SJSA1 (cell line): ENCODE results near the gene FAM120AOS. TPM values are rescaled to one million over a fixed set of nuclear protein-coding genes. Genes with fewer than 3 reads are reported as not detected.

Experiments used
- DNase-seq, 2 experiments: peaks; one replicate each; pipeline ENCODE4 v3.0.0-alpha.2; 2015 to 2020; ENCODE audit warnings: low spot score in 2 of 2, low read depth in 1 of 2
- H3K27ac ChIP-seq: fragments of 250-450 bp; sonication (Bioruptor Pico); 2 replicates; pipeline ENCODE4 v1.5.1; 2020; ENCODE audit warnings: mild to moderate bottlenecking, moderate library complexity
- H3K27me3 ChIP-seq: fragments of 250-450 bp; sonication (Bioruptor Pico); replicated peaks from 2 replicates; pipeline ENCODE4 v1.5.1; 2020; ENCODE audit warnings: mild to moderate bottlenecking, moderate library complexity
- H3K36me3 ChIP-seq: fragments of 250-450 bp; sonication (Bioruptor Pico); 2 replicates; pipeline ENCODE4 v1.5.1; 2020; ENCODE audit warnings: mild to moderate bottlenecking
- H3K4me1 ChIP-seq: fragments of 250-450 bp; sonication (Bioruptor Pico); replicated peaks from 2 replicates; pipeline ENCODE4 v1.6.1; 2021; ENCODE audit warnings: mild to moderate bottlenecking
- H3K4me3 ChIP-seq: fragments of 250-450 bp; sonication (Bioruptor Pico); 2 replicates; pipeline ENCODE4 v1.5.1; 2020; ENCODE audit warnings: mild to moderate bottlenecking
- H3K9me3 ChIP-seq: fragments of 250-450 bp; sonication (Bioruptor Pico); replicated peaks from 2 replicates; pipeline ENCODE4 v1.5.1; 2020; ENCODE audit warnings: mild to moderate bottlenecking
- total RNA-seq: library from RNA; depleted of rRNA; stranded (reverse); fragments of >200 nt; shearing (Covaris generic); gene quantifications from 2 replicates; pipeline ENCODE4 v1.2.3, GENCODE V29; 2014; rRNA removed

The FAM120AOS gene
- 29.2 and 29.3 TPM in 2 replicates for total RNA-seq

DNA sequence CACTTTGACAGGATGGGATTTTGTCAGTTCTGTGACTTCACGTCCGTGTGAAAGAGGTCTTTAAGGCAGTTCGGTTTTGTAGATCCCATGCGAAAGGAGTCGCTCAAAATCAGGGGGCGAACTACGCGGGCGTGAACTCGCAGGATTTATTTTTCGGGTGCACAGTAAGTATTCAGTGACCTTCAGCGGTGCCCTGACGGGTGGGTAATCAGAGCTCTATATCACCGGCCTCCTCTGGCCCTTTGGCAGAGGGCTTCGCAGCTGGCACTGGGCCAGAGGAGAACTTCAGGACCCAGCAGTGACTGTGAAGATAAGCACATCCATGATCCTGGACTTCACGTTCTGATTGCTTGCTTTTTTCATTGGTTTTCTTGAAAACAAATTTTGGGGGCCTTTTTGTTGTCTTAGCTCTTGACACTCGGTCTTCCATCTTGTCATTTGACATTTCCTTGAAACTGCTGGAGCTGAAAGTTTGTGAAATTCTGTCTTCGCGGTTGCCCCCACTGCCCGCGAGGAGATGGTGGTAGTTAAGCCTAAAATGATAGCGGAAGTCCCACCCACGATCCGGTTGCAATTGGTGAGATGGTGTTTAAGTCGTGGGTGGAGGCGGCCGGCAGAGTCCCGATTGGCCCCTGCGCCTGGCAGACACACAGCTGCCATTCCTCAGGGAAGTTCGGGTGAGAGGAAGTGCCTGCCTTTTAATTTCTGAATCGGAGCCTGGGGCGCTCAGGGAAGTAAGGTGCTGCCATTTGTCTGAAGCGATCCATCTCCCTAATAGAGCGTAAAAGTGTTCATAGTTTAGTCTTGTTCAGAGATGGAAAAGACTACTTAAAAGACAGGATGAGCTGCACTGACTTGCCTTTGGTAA lies at the start of gene FAM120AOS:
TSS of gene FAM120AOS (minus strand) at position 535 of the 868 bp plus-strand sequence. CDS start 872 bp downstream, outside the sequence.
- Histone ChIP-seq H3K36me3 (peaks cover 51% of the 10 kb centered on the region), H3K4me3 (peak within 1 kb of the TSS; percentile 99), H3K4me1 (peaks cover 16% of the 10 kb centered on the region), H3K9me3 (no peaks in the 10 kb centered on the region; the same call in 1 of the 2 replicates), H3K27me3 (no peaks in the 10 kb centered on the region), H3K27ac (peak within 1 kb of the TSS; percentile 46; the same call in 1 of the 2 replicates)
- peak; percentile 85 to 88 for DNase-seq

DNA sequence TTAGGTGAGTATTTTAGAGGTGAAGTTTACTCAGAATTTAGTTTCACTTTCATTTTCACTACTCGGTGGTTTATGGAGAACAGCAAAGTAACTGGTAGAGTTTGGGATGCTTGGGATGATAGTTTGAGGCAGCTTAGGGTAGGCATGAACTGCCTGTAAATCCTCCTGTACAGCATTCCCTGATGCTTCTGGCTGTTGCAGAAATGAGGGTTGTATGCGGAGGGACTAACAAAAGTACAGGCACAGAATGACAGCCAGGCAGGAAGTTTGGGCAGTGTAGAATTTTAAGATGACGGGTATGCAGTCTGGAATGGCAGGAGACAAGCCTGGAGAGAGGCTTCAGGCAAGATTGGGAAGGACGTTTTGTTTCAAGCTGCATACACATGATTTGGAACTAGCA lies 48.0 kb upstream of the FAM120AOS start:
- H3K4me1 ChIP-seq: peaks cover 13% of the 10 kb centered on the region
- peaks cover 60% of the 10 kb centered on the region for H3K36me3 ChIP-seq
- H3K4me3 ChIP-seq: peak overlapping the region; percentile 25
- peak in 1 of 2 experiments; percentile 25 for DNase-seq
- H3K9me3 ChIP-seq: no peaks in the 10 kb centered on the region
- peak overlapping the region; percentile 14; the same call in 1 of the 2 replicates for H3K27ac ChIP-seq
- H3K27me3 ChIP-seq: no peaks in the 10 kb centered on the region

DNA sequence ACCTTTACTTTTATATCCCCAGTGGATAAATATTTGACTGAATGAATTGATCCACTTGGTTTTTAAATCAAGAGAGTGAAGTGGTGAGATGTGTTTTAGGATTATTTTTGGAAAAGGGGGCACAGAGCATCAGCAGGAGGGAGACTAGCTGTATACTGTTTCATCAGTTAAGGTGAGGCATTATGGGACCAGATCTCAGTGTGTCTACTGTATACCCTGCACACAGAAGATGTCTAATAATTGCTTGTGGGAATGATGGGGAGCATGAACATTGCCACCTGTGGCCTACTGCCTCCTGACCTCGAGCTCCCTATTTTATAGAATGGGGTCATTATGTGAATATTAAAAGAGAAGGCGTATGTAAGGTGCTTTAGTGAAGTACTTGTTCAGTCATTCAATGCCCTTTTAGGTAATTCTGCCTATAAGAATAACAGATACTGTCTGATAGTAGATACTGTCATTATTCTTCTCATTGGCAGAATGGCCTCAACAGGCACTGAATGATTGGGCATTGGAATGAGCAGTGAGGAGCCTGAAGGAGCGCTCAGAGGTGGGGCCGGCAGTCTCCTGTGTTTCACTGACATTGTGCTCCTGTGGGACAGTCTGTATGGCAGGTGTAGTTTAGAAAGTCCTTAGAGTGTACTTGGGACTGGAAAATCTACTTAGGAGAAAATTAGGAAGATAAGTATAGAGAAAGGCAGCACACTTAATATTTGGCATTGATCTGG lies 47.4 kb upstream of the FAM120AOS start:
- Histone ChIP-seq H3K36me3 (peaks cover 67% of the 10 kb centered on the region), H3K4me3 (peak overlapping the region; percentile 25), H3K9me3 (no peaks in the 10 kb centered on the region), H3K27ac (peak overlapping the region; percentile 14; the same call in 1 of the 2 replicates), H3K4me1 (peaks cover 12% of the 10 kb centered on the region), H3K27me3 (no peaks in the 10 kb centered on the region)
- DNase-seq: peak in 1 of 2 experiments; percentile 6

DNA sequence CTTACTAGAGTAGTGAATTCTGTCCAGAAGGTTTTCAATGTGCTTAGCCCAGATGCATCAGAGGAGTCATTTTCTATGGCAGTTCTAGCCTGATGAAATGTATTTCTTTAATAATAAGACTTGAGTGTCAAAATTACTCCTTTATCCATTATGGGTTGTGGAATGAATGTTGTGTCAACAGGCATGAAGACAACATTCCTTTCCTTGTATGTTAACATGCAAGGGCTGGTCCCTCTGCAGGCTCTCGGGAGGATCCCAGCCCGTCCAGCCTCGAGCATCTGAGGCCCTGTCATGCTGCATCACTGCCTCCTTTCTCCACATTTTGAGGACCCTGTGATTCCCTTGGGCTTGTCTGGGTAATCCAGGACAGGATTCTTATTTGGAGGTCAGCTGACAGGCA lies 42.9 kb upstream of the FAM120AOS start:
- no peak overlapping the region for H3K27ac ChIP-seq
- H3K27me3 ChIP-seq: no peaks in the 10 kb centered on the region
- no peak for DNase-seq
- H3K9me3 ChIP-seq: no peaks in the 10 kb centered on the region
- H3K36me3 ChIP-seq: peaks cover 57% of the 10 kb centered on the region
- no peak overlapping the region for H3K4me3 ChIP-seq
- H3K4me1 ChIP-seq: peaks cover 8% of the 10 kb centered on the region

DNA sequence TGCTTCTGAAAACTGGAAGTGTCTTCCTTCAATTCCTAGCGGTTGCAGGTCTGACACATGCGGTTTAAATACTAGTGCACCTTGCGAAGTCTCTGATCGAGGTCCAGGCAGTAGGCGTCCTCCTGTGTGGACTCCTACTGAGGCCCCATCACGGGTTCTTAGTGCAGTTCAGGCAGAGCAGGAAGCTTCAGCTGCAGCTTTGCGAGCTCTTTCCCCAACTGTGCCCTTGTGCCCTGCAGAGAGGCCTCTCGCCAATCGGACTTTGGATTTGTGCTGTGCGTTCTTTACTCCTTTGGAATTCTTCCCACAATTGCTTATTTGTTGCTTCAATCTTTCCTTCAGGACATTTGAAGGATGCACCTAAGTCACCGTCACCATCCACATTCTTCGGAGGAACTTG lies 40.6 kb upstream of the FAM120AOS start:
- Histone ChIP-seq H3K36me3 (peaks cover 51% of the 10 kb centered on the region), H3K27ac (no peak overlapping the region), H3K9me3 (no peaks in the 10 kb centered on the region), H3K27me3 (no peaks in the 10 kb centered on the region), H3K4me3 (no peak overlapping the region), H3K4me1 (no peaks in the 10 kb centered on the region)
- no peak for DNase-seq

DNA sequence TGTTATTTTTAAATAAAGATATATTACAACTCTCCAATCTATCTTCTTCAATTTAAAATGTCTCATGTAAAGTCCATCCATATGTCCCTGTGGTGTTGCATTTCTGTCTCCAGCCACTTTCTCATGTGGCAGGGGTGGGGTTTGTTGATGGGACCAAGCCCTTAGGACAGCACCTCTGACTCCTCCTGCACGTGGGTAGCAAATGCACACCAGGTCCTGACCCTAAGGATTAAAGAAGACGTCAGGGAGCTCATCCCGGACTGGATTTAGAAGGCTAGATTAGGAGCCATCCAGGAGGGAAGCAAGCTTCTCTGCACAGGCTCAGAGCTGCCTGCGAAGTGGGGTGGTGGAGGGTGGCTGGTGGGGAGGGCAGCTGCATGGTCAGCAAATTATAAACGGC lies 38.9 kb upstream of the FAM120AOS start:
- no peaks in the 10 kb centered on the region for H3K27me3 ChIP-seq
- peaks cover 36% of the 10 kb centered on the region for H3K36me3 ChIP-seq
- H3K9me3 ChIP-seq: no peaks in the 10 kb centered on the region
- H3K27ac ChIP-seq: no peak overlapping the region
- H3K4me3 ChIP-seq: no peak overlapping the region
- H3K4me1 ChIP-seq: no peaks in the 10 kb centered on the region
- DNase-seq: no peak

DNA sequence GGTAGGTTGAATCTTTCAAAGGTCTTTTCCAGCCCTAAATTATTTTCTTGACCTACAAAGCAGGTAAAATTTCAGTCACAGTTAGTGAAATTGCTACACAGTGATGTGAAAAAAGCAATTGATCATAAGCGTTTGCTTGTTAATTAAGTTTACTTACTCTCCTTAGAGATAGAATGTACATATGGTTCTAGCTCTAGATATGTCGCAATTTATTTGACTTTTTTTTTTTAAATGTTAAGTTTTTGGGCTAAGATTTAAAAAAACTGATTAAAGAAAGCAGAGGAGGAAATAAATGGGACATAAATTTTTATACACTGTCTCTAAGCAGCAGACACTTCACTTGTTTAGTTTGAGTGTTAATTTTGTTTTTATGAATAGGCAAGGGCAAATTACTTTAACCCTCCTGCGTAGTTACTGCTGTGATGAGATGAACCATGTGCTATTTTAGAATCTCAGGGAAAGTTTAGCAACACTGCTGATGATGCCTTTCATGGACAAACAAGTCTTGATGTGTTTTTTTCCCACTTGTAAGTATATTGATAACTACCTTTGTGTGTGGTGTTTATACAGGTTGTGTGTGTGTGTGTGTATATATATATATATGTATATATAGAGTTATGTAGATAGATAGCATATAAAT lies 38.3 kb upstream of the FAM120AOS start:
- no peak for DNase-seq
- no peaks in the 10 kb centered on the region for H3K27me3 ChIP-seq
- H3K4me3 ChIP-seq: no peak overlapping the region
- H3K9me3 ChIP-seq: no peaks in the 10 kb centered on the region
- no peaks in the 10 kb centered on the region for H3K4me1 ChIP-seq
- H3K36me3 ChIP-seq: peaks cover 29% of the 10 kb centered on the region
- no peak overlapping the region for H3K27ac ChIP-seq

DNA sequence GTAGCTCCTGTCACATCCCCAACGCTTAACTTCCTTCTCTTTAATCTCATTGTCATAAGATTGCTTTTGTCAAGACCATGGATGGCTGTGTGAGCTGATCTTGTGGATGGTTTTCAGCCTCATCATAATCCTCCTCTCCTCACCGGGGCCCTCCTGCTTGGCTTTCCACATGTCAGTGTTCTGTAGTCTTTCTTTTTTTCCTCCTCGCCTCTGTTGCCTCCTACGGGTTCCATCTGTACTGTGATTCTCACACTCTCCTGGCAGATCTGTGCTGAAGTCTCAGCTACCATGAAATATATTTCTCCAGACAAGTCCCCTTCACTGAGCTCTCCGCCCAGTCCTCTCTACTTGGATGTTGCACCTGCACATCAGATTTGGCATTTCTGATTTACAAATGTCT lies 34.9 kb upstream of the FAM120AOS start:
- Histone ChIP-seq H3K27ac (no peak overlapping the region), H3K27me3 (no peaks in the 10 kb centered on the region), H3K9me3 (no peaks in the 10 kb centered on the region), H3K36me3 (peaks cover 18% of the 10 kb centered on the region; the same call in 1 of the 2 replicates), H3K4me1 (no peaks in the 10 kb centered on the region), H3K4me3 (no peak overlapping the region)
- no peak for DNase-seq

DNA sequence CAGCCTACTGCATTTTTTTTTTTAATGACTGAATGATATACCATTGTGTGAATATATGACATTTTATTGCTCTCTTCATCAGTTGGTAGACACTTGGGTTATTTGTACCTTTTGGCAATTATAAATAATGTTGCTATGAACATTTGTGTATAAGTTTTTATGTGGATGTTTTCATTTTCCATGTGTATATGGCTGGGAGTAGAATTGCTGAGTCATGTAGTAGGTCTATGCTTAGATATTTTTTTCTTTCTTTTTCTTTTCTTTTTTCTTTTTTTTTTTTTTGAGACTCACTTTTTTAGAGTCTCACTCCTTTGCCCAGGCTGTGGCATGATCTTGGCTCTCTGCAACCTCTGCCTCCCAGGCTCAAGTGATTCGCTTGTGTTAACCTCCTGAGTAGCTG lies 32.9 kb upstream of the FAM120AOS start:
- DNase-seq: no peak
- H3K27ac ChIP-seq: 0 out of 2 replicates have a peak overlapping the region, but pooled peaks have one; percentile 13
- no peaks in the 10 kb centered on the region for H3K4me1 ChIP-seq
- H3K9me3 ChIP-seq: no peaks in the 10 kb centered on the region
- H3K4me3 ChIP-seq: no peak overlapping the region
- H3K27me3 ChIP-seq: no peaks in the 10 kb centered on the region
- H3K36me3 ChIP-seq: peaks cover 18% of the 10 kb centered on the region; the same call in 1 of the 2 replicates

DNA sequence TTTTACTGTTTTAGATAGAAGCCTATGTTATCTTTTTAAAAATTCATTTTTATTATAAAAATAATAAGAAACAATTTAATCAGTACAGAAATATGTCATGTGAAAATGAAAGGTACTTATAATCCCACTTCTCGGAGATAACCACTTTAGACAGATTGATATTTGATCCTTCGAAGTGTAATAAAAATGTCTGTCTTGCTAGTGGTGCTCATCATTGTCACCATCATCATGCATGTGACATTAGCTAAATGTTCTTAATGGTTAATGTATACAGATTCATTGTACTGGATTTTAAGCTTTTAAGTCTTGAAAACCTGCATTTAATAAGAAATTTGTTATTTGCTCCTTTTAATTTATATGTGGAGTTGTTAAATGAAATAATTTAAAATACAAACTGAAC lies 30.1 kb upstream of the FAM120AOS start:
- Histone ChIP-seq H3K36me3 (peaks cover 12% of the 10 kb centered on the region), H3K27me3 (no peaks in the 10 kb centered on the region), H3K4me3 (no peak overlapping the region), H3K4me1 (no peaks in the 10 kb centered on the region), H3K27ac (no peak overlapping the region), H3K9me3 (no peaks in the 10 kb centered on the region)
- no peak for DNase-seq

DNA sequence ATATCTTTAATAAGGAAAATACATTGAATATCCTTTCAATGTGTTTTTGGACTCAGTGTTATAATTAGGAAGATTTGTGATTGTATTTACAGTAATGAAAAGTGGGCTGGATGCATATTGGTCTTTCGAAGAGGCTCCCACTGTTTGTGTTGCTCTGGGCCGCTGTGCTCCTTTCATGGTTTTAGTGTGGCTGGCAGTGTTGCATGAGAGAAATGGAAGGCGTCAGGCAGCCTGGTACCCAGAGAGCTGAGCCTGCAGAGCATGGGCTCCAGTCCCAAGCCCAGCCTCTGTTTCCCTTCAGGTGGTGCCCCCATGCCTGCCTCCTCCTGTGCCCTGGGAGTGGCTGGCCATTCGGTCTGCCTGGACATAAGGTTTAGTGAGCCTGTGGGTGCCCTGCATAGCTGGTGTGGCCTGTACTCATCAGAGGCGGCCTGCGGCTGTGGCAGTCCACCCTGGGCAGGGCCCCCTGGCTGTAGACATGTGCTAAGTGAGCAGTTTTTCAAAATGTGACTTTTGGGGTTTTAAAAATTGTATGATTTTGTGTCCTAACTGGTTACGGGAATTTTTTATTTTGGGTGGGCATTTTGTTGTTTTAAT lies 27.4 kb upstream of the FAM120AOS start:
- H3K4me1 ChIP-seq: peaks cover 2% of the 10 kb centered on the region; the same call in 1 of the 2 replicates
- no peaks in the 10 kb centered on the region for H3K27me3 ChIP-seq
- peaks cover 25% of the 10 kb centered on the region for H3K36me3 ChIP-seq
- H3K27ac ChIP-seq: no peak overlapping the region
- H3K4me3 ChIP-seq: no peak overlapping the region
- no peak for DNase-seq
- no peaks in the 10 kb centered on the region for H3K9me3 ChIP-seq

DNA sequence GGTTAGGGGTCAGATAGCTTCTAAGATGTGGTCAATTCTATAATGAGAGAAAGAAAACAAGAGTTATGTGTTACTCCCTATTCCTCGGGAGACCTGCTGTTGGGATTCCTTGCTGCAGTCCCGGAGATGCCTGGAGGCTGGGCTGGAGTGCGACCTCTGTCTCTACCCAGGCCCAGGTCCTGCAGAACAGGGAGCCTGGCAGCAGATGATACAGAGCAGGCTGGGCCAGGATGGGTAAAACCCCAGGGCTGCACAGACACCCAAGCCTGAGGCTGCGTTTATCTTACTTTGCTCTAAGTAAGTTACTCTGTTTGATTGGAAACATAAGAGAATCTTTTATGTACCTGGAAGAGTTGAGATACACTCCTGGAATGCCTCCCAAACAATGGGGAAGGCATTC lies 26.9 kb upstream of the FAM120AOS start:
- DNase-seq: no peak
- H3K27ac ChIP-seq: no peak overlapping the region
- peaks cover 8% of the 10 kb centered on the region for H3K4me1 ChIP-seq
- H3K27me3 ChIP-seq: no peaks in the 10 kb centered on the region
- no peak overlapping the region for H3K4me3 ChIP-seq
- no peaks in the 10 kb centered on the region for H3K9me3 ChIP-seq
- H3K36me3 ChIP-seq: peaks cover 25% of the 10 kb centered on the region

DNA sequence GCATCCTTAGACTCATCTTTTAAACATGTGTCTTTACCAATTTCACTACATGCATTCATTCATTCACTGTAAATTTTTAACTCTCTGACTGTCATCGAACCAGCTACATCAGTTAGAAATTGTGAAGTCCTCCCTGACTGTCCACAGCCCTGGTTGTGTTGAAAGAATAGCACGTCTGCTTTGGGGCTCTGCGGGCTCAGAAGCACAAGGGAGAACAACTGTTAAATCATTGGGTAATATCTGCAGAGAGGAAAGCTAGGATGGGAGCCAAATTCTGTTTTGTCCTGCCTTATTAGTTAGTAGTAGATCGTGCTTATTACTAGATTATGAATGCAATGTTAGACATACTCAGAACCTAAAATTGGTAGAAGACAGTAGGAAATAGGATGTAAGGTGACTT lies 26.3 kb upstream of the FAM120AOS start:
- no peak overlapping the region for H3K27ac ChIP-seq
- no peaks in the 10 kb centered on the region for H3K27me3 ChIP-seq
- peaks cover 9% of the 10 kb centered on the region for H3K4me1 ChIP-seq
- no peak for DNase-seq
- no peaks in the 10 kb centered on the region for H3K9me3 ChIP-seq
- H3K36me3 ChIP-seq: peaks cover 25% of the 10 kb centered on the region
- no peak overlapping the region for H3K4me3 ChIP-seq
